HEK293T (cell line): ENCODE measurements around the gene THRAP3.
"Not testable (repeated sequence)": the region's sequence is repeated elsewhere in the genome, so short reads cannot be mapped to it uniquely, and the experiment has no call there.

Experiments
- BHLHE40 ChIP-seq: fragments of 450-650 bp; IDR thresholded peaks from 2 replicates; pipeline ENCODE4 v1.6.1; 2016; ENCODE audit warnings: mild to moderate bottlenecking, moderate library complexity, borderline replicate concordance
- ELF4 ChIP-seq: fragments of 450-650 bp; IDR thresholded peaks from 2 replicates; pipeline ENCODE4 v1.6.1; 2017; ENCODE audit warnings: antibody characterized with exemption
- L3MBTL2 ChIP-seq: fragments of 450-650 bp; conservative IDR thresholded peaks from 2 replicates; pipeline ENCODE4 v1.6.1; 2016; ENCODE audit warnings: mild to moderate bottlenecking
- NFRKB ChIP-seq: fragments of 450-650 bp; IDR thresholded peaks from 2 replicates; pipeline ENCODE4 v1.6.1; 2016; ENCODE audit warnings: mild to moderate bottlenecking, moderate library complexity
- SUZ12 ChIP-seq: fragments of 450-650 bp; IDR thresholded peaks from 2 replicates; pipeline ENCODE4 v1.6.1; 2016; ENCODE audit warnings: mild to moderate bottlenecking

DNA sequence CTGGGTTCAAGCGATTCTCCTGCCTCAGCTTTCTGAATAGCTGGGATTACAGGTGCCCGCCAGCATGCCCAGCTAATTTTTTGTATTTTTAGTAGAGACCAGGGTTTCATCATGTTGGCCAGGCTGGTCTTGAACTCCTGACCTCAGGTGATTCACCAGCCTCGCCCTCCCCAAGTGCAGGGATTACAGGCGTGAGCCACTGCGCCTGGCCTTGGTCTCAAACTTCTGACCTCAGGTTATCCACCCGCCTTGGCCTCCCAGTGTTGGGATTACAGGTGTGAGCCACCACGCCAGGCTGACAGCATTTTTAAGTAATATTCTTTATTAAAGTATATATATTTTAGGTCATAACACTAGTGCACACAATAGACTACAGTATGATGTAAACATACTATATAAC lies 2.3 kb upstream of the THRAP3 start:
- not testable (repeated sequence) for TF ChIP-seq ELF4, NFRKB, SUZ12, L3MBTL2, BHLHE40
